A549 (cell line): ENCODE results near the gene THTPA.

Experiments used
- TF ChIP-seq, protein P1 (sequence below): fragments of >200 bp; sonication (Bioruptor Twin); formaldehyde crosslinking; IDR thresholded peaks from 3 replicates; pipeline ENCODE4 v1.5.1; 2016
- TF ChIP-seq, protein P2 (sequence below): fragments of 200-600 bp; sonication (generic); IDR thresholded peaks from 2 replicates; pipeline ENCODE4 v1.6.1; 2016; ENCODE audit warnings: antibody characterized with exemption, mild to moderate bottlenecking, moderate library complexity

DNA sequence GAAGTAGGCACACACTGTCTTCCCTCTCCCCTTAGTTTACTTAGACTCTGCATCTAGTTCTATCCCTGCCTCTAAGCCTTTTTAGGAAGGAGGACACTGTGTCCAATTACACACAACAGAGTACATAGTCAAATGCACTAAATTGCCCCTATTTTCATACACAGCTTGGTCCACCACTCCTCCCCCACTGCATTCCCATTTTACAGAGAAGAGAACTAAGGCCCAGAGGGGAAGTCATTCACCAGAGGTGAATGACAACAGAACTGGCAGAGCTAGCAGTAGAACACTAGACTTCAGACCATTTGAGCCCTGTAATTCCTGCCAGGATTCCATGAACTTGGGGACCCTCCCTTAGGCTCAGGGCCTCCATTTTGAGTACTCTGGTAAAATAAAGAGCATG is 23.7 kb downstream of the THTPA start:
- TF ChIP-seq, protein P1, sequence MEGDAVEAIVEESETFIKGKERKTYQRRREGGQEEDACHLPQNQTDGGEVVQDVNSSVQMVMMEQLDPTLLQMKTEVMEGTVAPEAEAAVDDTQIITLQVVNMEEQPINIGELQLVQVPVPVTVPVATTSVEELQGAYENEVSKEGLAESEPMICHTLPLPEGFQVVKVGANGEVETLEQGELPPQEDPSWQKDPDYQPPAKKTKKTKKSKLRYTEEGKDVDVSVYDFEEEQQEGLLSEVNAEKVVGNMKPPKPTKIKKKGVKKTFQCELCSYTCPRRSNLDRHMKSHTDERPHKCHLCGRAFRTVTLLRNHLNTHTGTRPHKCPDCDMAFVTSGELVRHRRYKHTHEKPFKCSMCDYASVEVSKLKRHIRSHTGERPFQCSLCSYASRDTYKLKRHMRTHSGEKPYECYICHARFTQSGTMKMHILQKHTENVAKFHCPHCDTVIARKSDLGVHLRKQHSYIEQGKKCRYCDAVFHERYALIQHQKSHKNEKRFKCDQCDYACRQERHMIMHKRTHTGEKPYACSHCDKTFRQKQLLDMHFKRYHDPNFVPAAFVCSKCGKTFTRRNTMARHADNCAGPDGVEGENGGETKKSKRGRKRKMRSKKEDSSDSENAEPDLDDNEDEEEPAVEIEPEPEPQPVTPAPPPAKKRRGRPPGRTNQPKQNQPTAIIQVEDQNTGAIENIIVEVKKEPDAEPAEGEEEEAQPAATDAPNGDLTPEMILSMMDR, result no peak
- TF ChIP-seq, protein P2, sequence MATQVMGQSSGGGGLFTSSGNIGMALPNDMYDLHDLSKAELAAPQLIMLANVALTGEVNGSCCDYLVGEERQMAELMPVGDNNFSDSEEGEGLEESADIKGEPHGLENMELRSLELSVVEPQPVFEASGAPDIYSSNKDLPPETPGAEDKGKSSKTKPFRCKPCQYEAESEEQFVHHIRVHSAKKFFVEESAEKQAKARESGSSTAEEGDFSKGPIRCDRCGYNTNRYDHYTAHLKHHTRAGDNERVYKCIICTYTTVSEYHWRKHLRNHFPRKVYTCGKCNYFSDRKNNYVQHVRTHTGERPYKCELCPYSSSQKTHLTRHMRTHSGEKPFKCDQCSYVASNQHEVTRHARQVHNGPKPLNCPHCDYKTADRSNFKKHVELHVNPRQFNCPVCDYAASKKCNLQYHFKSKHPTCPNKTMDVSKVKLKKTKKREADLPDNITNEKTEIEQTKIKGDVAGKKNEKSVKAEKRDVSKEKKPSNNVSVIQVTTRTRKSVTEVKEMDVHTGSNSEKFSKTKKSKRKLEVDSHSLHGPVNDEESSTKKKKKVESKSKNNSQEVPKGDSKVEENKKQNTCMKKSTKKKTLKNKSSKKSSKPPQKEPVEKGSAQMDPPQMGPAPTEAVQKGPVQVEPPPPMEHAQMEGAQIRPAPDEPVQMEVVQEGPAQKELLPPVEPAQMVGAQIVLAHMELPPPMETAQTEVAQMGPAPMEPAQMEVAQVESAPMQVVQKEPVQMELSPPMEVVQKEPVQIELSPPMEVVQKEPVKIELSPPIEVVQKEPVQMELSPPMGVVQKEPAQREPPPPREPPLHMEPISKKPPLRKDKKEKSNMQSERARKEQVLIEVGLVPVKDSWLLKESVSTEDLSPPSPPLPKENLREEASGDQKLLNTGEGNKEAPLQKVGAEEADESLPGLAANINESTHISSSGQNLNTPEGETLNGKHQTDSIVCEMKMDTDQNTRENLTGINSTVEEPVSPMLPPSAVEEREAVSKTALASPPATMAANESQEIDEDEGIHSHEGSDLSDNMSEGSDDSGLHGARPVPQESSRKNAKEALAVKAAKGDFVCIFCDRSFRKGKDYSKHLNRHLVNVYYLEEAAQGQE, result no peak
